ENCODE data around the gene TTYH1. TPM values are rescaled to one million over a fixed set of nuclear protein-coding genes. Genes with fewer than 3 reads are reported as not detected.
A peak's percentile ranks its signal among the peaks of the same experiment; 100 is the strongest.

TTYH1 gene
- total RNA-seq, 1 experiment from 2014 or later: 0.62 TPM

GRCh38 chr19:54430306-54431254 is 15.3 kb downstream of the TTYH1 start:
- ATAC-seq: peak; percentile 73
- DNase-seq (ENCODE audit: low read depth, low spot score): no peak
- intact Hi-C loops (cut with micrococcal nuclease; ENCODE audit: unreplicated experiment) (no loop called here), in situ Hi-C loops (cut with HindIII; ENCODE audit: low pct_unique_long_range_greater_than_20kb, low sequenced_read_pairs) (no loop called here)
- Histone ChIP-seq H3K27ac (ENCODE audit: low read length) (no peak overlapping the region; the same call in 1 of the 2 replicates), H3K4me1 (ENCODE audit: control insufficient read depth, insufficient read depth, low read length) (peaks cover 28% of the 10 kb centered on the region), H3K27me3 (ENCODE audit: control insufficient read depth, insufficient read depth, low read length) (no peaks in the 10 kb centered on the region), H3K4me3 (ENCODE audit: low read depth in 2 of 2, low read length in 2 of 2) (peak overlapping the region; percentile 29 to 40), H3K36me3 (ENCODE audit: control insufficient read depth, insufficient read depth, low read length) (no peaks in the 10 kb centered on the region), H3K9me3 (ENCODE audit: control insufficient read depth, insufficient read depth, low read depth, low read length) (no peaks in the 10 kb centered on the region)
- BruUV-seq (replicated peaks): no TSS peak
- CTCF ChIA-PET: interaction anchor here (0.6 to 1.4 kb wide), 6 partner anchors 10 to 1403 kb away, joined by 3 to 6 read pairs (median 4); no protein-coding TSS in a partner anchor
- POLR2A ChIA-PET: interaction anchor here (0.5 to 0.6 kb wide), 2 partner anchors 55 to 156 kb away, joined by 3 to 7 read pairs; no protein-coding TSS in a partner anchor
- TF ChIP-seq CTCF (IDR thresholded peaks at IDR 0.05) (peak; percentile 70; the same call in 1 of the 2 replicates), SIN3A (IDR thresholded peaks at IDR 0.05; ENCODE audit: borderline replicate concordance, insufficient read depth, low read depth, low read length) (no peak), TCF7L2 (IDR thresholded peaks at IDR 0.05; ENCODE audit: low read depth, low read length) (no peak), REST (IDR thresholded peaks at IDR 0.05; ENCODE audit: insufficient read depth in 1 of 2, low read depth in 2 of 2, low read length in 1 of 2) (no peak), POLR2AphosphoS5 (IDR thresholded peaks at IDR 0.05; ENCODE audit: low read depth, low read length) (peak; percentile 49; the same call in 1 of the 2 replicates)

- no peak for DNase-seq (ENCODE audit: low read depth, low spot score)
- H3K4me1 ChIP-seq (ENCODE audit: control insufficient read depth, insufficient read depth, low read length): peaks cover 24% of the 10 kb centered on the region
- in situ Hi-C loops (cut with HindIII; ENCODE audit: low pct_unique_long_range_greater_than_20kb, low sequenced_read_pairs) (no loop called here), intact Hi-C loops (cut with micrococcal nuclease; ENCODE audit: unreplicated experiment) (no loop called here)
- no peaks in the 10 kb centered on the region for H3K36me3 ChIP-seq (ENCODE audit: control insufficient read depth, insufficient read depth, low read length)
- POLR2A ChIA-PET: no interaction called here
- no peak overlapping the region; the same call in 1 of the 2 replicates for H3K27ac ChIP-seq (ENCODE audit: low read length)
- H3K27me3 ChIP-seq (ENCODE audit: control insufficient read depth, insufficient read depth, low read length): no peaks in the 10 kb centered on the region
- no peaks in the 10 kb centered on the region for H3K9me3 ChIP-seq (ENCODE audit: control insufficient read depth, insufficient read depth, low read depth, low read length)
- BruUV-seq (replicated peaks): no TSS peak
- H3K4me3 ChIP-seq (ENCODE audit: low read depth in 2 of 2, low read length in 2 of 2): peak overlapping the region in 1 of 2 experiments; percentile 40; a peak in 3 of 4 replicates
- TF ChIP-seq CTCF (IDR thresholded peaks at IDR 0.05) (0 out of 2 replicates have a peak, but pooled peaks have one; percentile 12), SIN3A (IDR thresholded peaks at IDR 0.05; ENCODE audit: borderline replicate concordance, insufficient read depth, low read depth, low read length) (no peak)
- CTCF ChIA-PET: interaction anchor here (0.6 to 1.4 kb wide), 2 partner anchors 46 to 1402 kb away, joined by 3 to 5 read pairs; no protein-coding TSS in a partner anchor
- ATAC-seq: peak; percentile 23
These were observed 16.1 kb downstream of the TTYH1 start for GRCh38 chr19:54431255-54431838.
